T-helper 17 cell (primary cell): Measurements from ENCODE around the gene HOXA5. TPM values are rescaled to one million over a fixed set of nuclear protein-coding genes. Genes with fewer than 3 reads are reported as not detected.
A peak's percentile ranks its signal among the peaks of the same experiment; 100 is the strongest.

ENCODE experiments used
- ATAC-seq: fragments of 150-1000 bp; cut with Tn5 transposase; 2 replicates; pipeline ENCODE4 v1.10.0; 2021; ENCODE audit warnings: mild to moderate bottlenecking, moderate library complexity
- DNase-seq, 3 donors: peaks; one replicate each; pipeline versions ENCODE4 v3.0.0 to v3.0.0-alpha.2; 2020 to 2021
- H3K9me3 ChIP-seq: one replicate; pipeline ENCODE4 v1.7.0; 2013; ENCODE audit warnings: low read length, mild to moderate bottlenecking; ENCODE audit not compliant: control insufficient read depth, poor library complexity, severe bottlenecking
- H3K27ac Mint-ChIP-seq: one replicate; pipeline ENCODE4 v1.8.0; 2022; ENCODE audit warnings: mild to moderate bottlenecking, moderate library complexity, mixed read lengths
- H3K27me3 Mint-ChIP-seq: one replicate; pipeline ENCODE4 v1.8.0; 2022; ENCODE audit warnings: mixed read lengths
- H3K36me3 Mint-ChIP-seq: one replicate; pipeline ENCODE4 v1.8.0; 2022; ENCODE audit warnings: low read depth, mixed read lengths
- H3K4me1 Mint-ChIP-seq: one replicate; pipeline ENCODE4 v1.8.0; 2022; ENCODE audit warnings: mild to moderate bottlenecking, mixed read lengths
- H3K4me3 Mint-ChIP-seq: one replicate; pipeline ENCODE4 v1.8.0; 2022; ENCODE audit warnings: mild to moderate bottlenecking, moderate library complexity, mixed read lengths
- total RNA-seq, 4 donors: library from RNA in 2 of 4; stranded (reverse) in 2 of 4; gene quantifications; one replicate each; pipeline ENCODE4 v1.2.3 and lab custom pipeline; 2022 to 2026

HOXA5 gene
- total RNA-seq, 2 donors from 2014 or later = 0.26 TPM; not detected in 1

GRCh38 chr7:27178366-27178765 lies 34.9 kb upstream of the HOXA5 start:
- no peaks in the 10 kb centered on the region for H3K9me3 ChIP-seq
- peaks cover 2% of the 10 kb centered on the region for H3K36me3 Mint-ChIP-seq
- ATAC-seq (no peak), DNase-seq (no peak)
- peaks cover 14% of the 10 kb centered on the region for H3K4me1 Mint-ChIP-seq
- H3K27me3 Mint-ChIP-seq = peaks cover 68% of the 10 kb centered on the region
- H3K27ac Mint-ChIP-seq = no peak overlapping the region
- no peak overlapping the region for H3K4me3 Mint-ChIP-seq

DNA sequence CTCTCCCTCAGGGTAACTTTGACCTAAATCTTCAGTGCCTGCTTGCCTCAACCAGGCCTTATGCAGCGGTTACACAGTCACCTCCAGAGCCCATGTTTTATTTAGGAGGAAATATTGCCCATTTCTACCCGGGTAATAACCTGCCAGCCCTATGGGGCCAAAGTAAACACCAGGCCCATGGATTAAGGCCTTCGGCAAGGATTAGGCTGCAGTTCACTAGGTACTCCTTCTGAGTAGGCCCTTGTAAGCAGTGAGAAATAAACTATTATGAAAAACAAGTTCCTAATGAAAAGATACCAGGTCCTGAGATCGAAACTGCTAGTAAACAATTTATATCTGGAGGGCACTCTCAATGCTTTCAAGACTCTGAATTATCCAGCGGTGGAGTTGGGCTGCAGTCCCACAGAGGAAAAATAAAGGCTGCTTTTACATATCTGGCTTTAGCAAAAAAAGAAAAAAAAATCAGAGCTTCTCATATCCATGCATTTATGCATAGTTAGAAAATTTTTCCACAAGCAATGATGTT lies 34.4 kb upstream of the HOXA5 start:
- Mint-ChIP-seq H3K27me3 (peaks cover 65% of the 10 kb centered on the region), H3K4me3 (no peak overlapping the region), H3K4me1 (peaks cover 16% of the 10 kb centered on the region), H3K27ac (no peak overlapping the region), H3K36me3 (peaks cover 2% of the 10 kb centered on the region)
- ATAC-seq (no peak), DNase-seq (no peak)
- no peaks in the 10 kb centered on the region for H3K9me3 ChIP-seq

GRCh38 chr7:27176962-27177794 lies 33.7 kb upstream of the HOXA5 start:
- Mint-ChIP-seq H3K4me3 (no peak overlapping the region), H3K36me3 (peaks cover 2% of the 10 kb centered on the region), H3K27me3 (peaks cover 65% of the 10 kb centered on the region), H3K4me1 (peaks cover 20% of the 10 kb centered on the region), H3K27ac (no peak overlapping the region)
- DNase-seq = peak in 1 of 3 donors; percentile 3
- ATAC-seq = no peak
- H3K9me3 ChIP-seq = no peaks in the 10 kb centered on the region

DNA sequence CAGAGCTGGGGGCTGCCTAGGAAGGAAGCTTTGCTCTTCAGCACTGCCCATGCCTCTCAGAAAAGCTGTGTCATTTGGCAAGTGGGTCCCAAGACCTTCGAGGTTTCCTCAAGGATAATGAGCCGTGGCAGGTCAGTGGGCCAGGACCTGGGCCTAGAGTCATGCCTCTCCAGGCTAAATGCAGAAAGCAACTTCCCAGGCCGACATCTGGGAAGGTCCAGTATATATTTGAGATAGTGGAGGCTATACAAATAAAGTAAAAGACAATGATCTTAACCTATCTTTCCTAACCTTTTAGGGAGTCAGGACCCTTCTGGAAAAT lies 33.0 kb upstream of the HOXA5 start:
- DNase-seq = peak in 1 of 3 donors; percentile 2
- ATAC-seq = no peak
- peaks cover 72% of the 10 kb centered on the region for H3K27me3 Mint-ChIP-seq

DNA sequence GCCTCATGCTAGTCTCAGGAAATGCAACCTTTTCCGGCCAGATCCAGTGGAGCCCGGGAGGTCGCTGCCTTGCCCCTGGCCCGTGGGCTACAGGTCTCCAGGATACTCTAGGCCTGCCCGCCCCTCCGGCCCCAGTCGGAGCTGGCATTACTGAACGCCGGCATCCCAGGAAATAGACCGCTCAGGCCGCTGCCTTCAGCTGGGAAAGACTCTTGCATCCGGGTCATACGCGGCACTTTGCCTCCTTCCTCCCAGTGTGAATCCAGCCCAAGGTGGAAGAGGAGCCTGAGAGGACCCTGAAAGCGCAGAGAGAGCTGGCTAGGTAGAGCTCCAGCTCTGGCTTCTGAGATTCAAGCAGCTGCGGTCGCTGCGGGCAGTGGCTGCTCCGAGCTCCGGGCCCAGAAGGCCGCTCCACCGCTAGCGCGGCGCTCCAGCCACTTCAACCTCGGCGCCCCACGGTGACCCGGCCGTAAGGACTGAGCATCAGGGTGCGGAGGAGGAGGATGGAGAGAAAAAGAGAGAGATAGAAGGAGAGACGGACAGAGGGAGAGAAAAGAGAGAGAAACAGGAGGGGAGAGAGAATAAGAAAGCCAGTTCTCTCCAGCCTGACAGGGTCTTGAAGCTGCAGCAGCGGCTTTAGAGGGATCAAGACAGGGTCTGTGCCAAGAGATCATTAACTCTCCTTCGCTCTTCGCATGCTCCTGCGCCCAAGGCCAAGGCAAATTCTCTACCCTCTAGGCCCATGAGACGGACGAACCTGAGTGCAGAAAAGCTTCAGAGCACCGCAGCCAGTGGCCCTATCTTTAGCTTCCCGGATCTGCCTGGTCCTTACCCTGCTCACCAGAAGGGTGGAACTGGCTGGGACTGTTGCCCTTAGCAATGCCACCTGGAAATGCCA lies 32.4 kb upstream of the HOXA5 start:
- H3K27me3 Mint-ChIP-seq = peaks cover 78% of the 10 kb centered on the region
- no peaks in the 10 kb centered on the region for H3K9me3 ChIP-seq
- DNase-seq = peak in 1 of 3 donors; percentile 3
- no peak overlapping the region for H3K4me3 Mint-ChIP-seq
- peaks cover 2% of the 10 kb centered on the region for H3K36me3 Mint-ChIP-seq
- no peak for ATAC-seq
- no peak overlapping the region for H3K27ac Mint-ChIP-seq
- H3K4me1 Mint-ChIP-seq = peaks cover 26% of the 10 kb centered on the region

More for the DNA sequence above, 33.0 kb upstream of the HOXA5 start:
- Mint-ChIP-seq H3K4me1 (peaks cover 25% of the 10 kb centered on the region), H3K27ac (no peak overlapping the region), H3K4me3 (no peak overlapping the region), H3K36me3 (peaks cover 2% of the 10 kb centered on the region)
- no peaks in the 10 kb centered on the region for H3K9me3 ChIP-seq

DNA sequence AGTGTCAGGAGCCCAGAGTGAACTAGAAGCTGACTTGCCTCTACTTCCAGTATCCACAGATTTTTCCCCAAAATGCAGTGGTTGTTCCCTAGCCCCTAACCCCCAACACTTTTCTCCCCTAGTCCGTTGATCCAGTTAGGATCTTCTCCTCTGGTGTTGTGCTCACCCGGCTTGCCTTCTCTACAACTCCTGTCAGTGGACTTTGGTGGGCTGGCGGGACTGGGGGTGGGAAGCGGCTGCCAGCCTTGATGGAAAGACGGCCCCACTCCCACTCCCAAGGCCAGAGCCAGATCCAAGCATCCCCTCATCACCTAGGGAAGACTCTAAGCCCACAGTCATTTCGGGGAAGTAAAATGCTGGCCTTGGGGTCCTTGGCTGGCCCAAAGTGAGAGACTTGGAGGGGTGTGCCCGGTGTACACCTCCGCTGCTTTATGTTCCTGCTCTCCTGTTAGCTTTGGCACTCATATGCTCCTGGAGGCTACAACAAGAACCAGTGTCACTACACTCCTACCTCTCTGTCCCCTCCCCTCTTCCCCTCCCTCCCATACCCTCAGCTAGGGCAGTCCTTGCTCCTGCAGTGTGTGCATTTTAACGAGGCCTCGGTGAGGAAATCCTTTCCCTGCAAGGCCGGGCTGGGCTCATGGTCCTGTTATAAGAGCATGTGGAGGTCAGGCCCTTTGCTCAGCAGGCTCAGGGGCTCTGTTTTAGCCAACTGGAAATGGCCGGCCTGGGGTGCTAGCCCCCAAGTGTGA lies 31.6 kb upstream of the HOXA5 start:
- DNase-seq = peak in 1 of 3 donors; percentile 6
- peak overlapping the region; percentile 49 for H3K4me3 Mint-ChIP-seq
- peaks cover 2% of the 10 kb centered on the region for H3K36me3 Mint-ChIP-seq
- H3K27me3 Mint-ChIP-seq = peaks cover 80% of the 10 kb centered on the region
- no peaks in the 10 kb centered on the region for H3K9me3 ChIP-seq
- ATAC-seq = no peak
- H3K27ac Mint-ChIP-seq = no peak overlapping the region
- peaks cover 26% of the 10 kb centered on the region for H3K4me1 Mint-ChIP-seq

DNA sequence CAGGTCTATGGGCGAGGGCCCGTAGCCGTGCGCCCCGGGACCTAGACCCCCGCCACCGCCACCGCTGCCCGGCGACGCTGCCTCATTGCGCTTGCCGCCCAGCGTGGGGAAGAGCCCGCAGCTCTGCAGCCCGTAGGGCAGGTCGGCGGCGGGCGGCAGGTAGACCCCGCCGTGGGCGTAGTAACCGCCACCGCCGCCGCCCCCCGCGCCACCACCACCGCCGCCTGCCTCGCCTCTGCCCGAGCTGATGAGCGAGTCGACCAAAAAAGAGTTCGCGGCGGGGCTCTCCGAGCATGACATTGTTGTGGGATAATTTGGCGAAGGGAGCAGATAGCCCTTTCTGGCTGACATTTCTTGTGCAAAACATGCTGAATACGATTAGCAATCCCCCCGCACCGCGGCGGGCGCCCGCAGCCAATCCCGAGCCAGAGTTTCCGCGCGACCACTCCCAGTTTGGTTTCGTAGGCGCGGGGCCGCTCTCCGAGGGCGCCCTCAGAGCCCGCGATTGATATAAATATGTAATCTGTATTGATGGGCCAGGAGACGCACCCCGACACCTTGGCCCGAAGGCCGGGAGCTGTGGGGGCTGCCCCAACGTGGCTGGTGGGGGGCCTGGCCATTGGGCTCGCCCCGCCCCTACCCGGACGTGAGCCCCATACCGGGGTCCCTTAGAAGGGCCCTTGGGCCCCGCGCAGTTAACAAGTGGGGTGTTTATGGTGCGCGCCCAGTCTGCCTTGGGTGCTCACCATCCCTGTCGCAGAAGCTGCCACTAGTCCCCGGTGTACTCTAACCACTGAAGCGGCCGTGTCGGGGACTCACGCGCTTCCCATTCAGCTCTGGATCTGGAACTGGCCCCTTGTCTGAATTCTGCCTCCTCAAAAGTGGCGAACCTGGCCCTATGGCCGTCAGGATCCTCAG lies 30.7 kb upstream of the HOXA5 start, which contains the start of gene HOXA10:
Gene HOXA10, minus strand, starts transcription at position 365 of the 918 bp plus-strand sequence. Its CDS starts 14 bp downstream, at position 351.
- peak in 1 of 3 donors; percentile 7 for DNase-seq
- Mint-ChIP-seq H3K4me3 (peak within 1 kb of the TSS; percentile 70), H3K27me3 (peaks cover 72% of the 10 kb centered on the region), H3K4me1 (peaks cover 19% of the 10 kb centered on the region), H3K36me3 (no peaks in the 10 kb centered on the region), H3K27ac (no peak within 1 kb of the TSS)
- H3K9me3 ChIP-seq = no peaks in the 10 kb centered on the region
- no peak for ATAC-seq

GRCh38 chr7:27173511-27173955 lies 30.1 kb upstream of the HOXA5 start:
- Mint-ChIP-seq H3K4me3 (peak overlapping the region; percentile 62), H3K4me1 (peaks cover 22% of the 10 kb centered on the region), H3K36me3 (no peaks in the 10 kb centered on the region), H3K27ac (no peak overlapping the region), H3K27me3 (peaks cover 73% of the 10 kb centered on the region)
- peak in 1 of 3 donors; percentile 14 for DNase-seq
- peak; percentile 66 for ATAC-seq
- no peaks in the 10 kb centered on the region for H3K9me3 ChIP-seq

DNA sequence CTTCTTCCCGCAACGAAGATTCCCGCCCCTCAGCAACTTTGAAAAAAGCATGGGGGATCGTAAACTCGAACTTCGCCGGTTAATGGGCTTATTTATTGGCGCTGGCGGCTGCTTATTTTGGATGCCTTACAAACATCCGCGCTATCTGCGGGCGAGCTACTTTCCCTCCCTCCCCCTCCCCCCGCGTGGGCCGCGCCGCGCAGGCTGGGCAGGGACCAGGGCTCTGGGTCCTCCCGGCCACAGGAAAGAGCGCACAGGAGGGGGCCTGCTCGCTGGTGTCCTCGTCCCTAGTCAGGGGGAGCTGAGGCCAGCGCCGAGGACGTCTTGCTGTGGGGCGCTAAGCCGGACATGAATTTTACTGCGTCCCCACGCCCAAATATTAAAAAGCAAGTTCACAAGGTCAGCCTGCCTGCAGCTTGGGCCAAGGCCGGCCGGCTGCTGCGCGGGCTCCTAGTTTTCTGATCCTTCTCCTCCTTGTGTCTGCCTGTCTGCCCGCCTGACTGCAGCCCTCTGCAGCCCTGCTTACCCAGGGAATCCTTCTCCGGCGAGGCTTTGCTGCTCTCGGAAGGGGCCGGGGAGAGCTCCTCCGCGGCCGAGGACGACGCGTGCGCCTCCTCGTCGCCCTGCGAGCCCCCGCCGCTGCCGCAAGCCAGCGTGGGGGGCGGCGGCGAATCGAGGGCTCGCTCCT lies 29.5 kb upstream of the HOXA5 start:
- Mint-ChIP-seq H3K36me3 (no peaks in the 10 kb centered on the region), H3K27me3 (peaks cover 73% of the 10 kb centered on the region), H3K4me1 (peaks cover 22% of the 10 kb centered on the region), H3K4me3 (peak overlapping the region; percentile 62), H3K27ac (no peak overlapping the region)
- peak; percentile 27 for ATAC-seq
- no peaks in the 10 kb centered on the region for H3K9me3 ChIP-seq
- DNase-seq = peak in 1 of 3 donors; percentile 8

DNA sequence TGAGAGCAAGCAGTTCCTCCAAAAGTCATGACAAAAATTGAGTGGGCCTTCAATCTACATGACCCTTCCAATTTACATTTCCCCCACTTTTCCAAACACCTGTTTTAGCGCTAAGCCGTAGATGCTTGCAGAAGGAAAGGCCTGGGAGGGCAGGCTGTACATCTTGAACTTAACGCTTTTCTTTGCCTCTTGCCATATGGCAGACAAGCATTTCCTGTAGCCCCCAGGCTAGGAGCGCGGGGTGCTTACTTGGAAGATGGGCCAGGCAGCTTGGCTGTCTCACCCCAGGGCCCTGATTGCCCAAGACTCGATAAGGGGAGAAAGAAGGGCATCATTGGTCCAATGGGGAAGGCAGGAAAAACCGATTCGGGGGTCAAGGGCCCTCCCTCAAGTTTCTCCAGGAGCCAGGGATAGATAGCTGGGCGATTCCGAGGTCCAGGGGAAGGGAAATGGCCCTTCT lies 28.9 kb upstream of the HOXA5 start:
- no peaks in the 10 kb centered on the region for H3K9me3 ChIP-seq
- peaks cover 73% of the 10 kb centered on the region for H3K27me3 Mint-ChIP-seq
- H3K27ac Mint-ChIP-seq = peak overlapping the region; percentile 85
- H3K36me3 Mint-ChIP-seq = no peaks in the 10 kb centered on the region
- H3K4me1 Mint-ChIP-seq = peaks cover 22% of the 10 kb centered on the region
- H3K4me3 Mint-ChIP-seq = peak overlapping the region; percentile 80
- DNase-seq (peak in 1 of 3 donors; percentile 0), ATAC-seq (no peak)

DNA sequence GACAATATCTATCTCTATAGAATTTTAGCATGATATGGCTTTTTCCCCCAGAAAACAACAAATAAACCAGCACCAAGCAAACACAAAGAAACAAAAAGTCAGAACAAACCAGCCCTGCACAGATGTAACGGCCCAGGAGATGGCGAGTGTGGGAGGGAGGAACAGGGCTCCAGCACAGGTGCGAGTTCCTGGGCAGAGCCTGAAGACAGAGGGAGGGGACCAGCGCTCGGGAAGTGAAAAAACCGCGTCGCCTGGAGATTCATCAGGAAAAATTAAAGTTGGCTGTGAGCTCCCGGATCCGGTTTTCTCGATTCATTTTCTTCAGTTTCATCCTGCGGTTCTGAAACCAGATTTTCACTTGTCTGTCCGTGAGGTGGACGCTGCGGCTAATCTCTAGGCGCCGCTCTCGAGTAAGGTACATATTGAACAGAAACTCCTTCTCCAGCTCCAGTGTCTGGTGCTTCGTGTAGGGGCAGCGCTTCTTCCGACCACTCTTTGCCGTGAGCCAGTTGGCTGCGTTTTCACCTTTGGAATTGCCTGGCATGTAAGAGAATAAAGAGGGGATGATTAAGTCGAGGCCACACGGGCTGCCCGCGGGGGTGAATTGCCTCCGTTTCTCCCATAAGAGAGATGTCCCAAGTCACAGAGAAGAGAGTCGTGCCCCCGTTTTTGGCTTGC lies 28.3 kb upstream of the HOXA5 start:
- Mint-ChIP-seq H3K27ac (peak overlapping the region; percentile 85), H3K4me1 (peaks cover 26% of the 10 kb centered on the region), H3K4me3 (peak overlapping the region; percentile 80), H3K27me3 (peaks cover 73% of the 10 kb centered on the region), H3K36me3 (peaks cover 2% of the 10 kb centered on the region)
- ATAC-seq (no peak), DNase-seq (peak in 1 of 3 donors; percentile 3)
- no peaks in the 10 kb centered on the region for H3K9me3 ChIP-seq
